Smooth muscle cell (in vitro differentiated cells): Measurements from ENCODE around the gene GPR82. TPM values are rescaled to one million over a fixed set of nuclear protein-coding genes. Genes with fewer than 3 reads are reported as not detected.

Experiments
- DNase-seq: peaks from one replicate; lab custom pipeline; 2025; ENCODE audit not compliant: unreplicated experiment; lab: John Stamatoyannopoulos, UW
- H2AFZ ChIP-seq: fragments of 200-600 bp; sonication (generic); 2 replicates; pipeline ENCODE4 v1.6.0; 2016; ENCODE audit warnings: antibody characterized with exemption, low read depth, mild to moderate bottlenecking
- H3F3A ChIP-seq: fragments of 200-600 bp; sonication (generic); 2 replicates; pipeline ENCODE4 v1.6.0; 2017; ENCODE audit warnings: antibody characterized with exemption, low read depth
- H3K27ac ChIP-seq: fragments of 200-600 bp; sonication (generic); 2 replicates; pipeline ENCODE4 v1.5.1; 2016; ENCODE audit warnings: low read depth, mild to moderate bottlenecking
- H3K27me3 ChIP-seq: fragments of 200-600 bp; sonication (generic); 2 replicates; pipeline ENCODE4 v1.6.1; 2016; ENCODE audit warnings: low read depth, mild to moderate bottlenecking
- H3K36me3 ChIP-seq: fragments of 200-600 bp; sonication (generic); 2 replicates; pipeline ENCODE4 v1.5.1; 2016; ENCODE audit warnings: low read depth
- H3K4me1 ChIP-seq: fragments of 200-600 bp; sonication (generic); 2 replicates; pipeline ENCODE4 v1.5.1; 2016; ENCODE audit warnings: low read depth
- H3K4me2 ChIP-seq: fragments of 200-600 bp; sonication (generic); 2 replicates; pipeline ENCODE4 v1.6.0; 2016; ENCODE audit warnings: mild to moderate bottlenecking
- H3K4me3 ChIP-seq: fragments of 200-600 bp; sonication (generic); 2 replicates; pipeline ENCODE4 v1.5.1; 2016; ENCODE audit warnings: mild to moderate bottlenecking
- H3K79me2 ChIP-seq: fragments of 200-600 bp; sonication (generic); 2 replicates; pipeline ENCODE4 v1.6.0; 2016; ENCODE audit warnings: low read depth, mild to moderate bottlenecking
- H3K9ac ChIP-seq: fragments of 200-600 bp; sonication (generic); 2 replicates; pipeline ENCODE4 v1.6.0; 2016; ENCODE audit warnings: low read depth
- H3K9me3 ChIP-seq: fragments of 200-600 bp; sonication (generic); replicated peaks from 2 replicates; pipeline ENCODE4 v1.5.1; 2016; ENCODE audit warnings: low read depth
- H4K20me1 ChIP-seq: fragments of 200-600 bp; sonication (generic); 2 replicates; pipeline ENCODE4 v1.6.0; 2016; ENCODE audit warnings: low read depth
- WGBS: methylation state at CpG from one replicate; pipeline ENCODE4 v1.1.7; 2016; ENCODE audit warnings: low lambda C conversion rate; 5-methylcytosine and 5-hydroxymethylcytosine counted together
- polyA plus RNA-seq: library from polyadenylated mRNA; unstranded; fragments of >200 nt; fragmentation: Nextera tagmentation; extraction: Ambion mirVana; gene quantifications from 2 replicates; pipeline ENCODE4 v1.2.1, GENCODE V29; 2016
- total RNA-seq: library from RNA; depleted of rRNA; stranded (reverse); fragments of >200 nt; gene quantifications from 2 replicates; pipeline ENCODE4 v1.2.3, GENCODE V29; 2014
- TF ChIP-seq, protein P1 (sequence below): fragments of 200-600 bp; sonication (generic); IDR thresholded peaks from 2 replicates; pipeline ENCODE4 v1.5.1; 2017; ENCODE audit warnings: borderline replicate concordance, mild to moderate bottlenecking, antibody characterized with exemption; ENCODE audit not compliant: insufficient read depth, poor library complexity, severe bottlenecking

GPR82 gene
- total and polyA plus RNA-seq, 2 experiments from 2014 or later: 0.11 TPM; not detected in 1

DNA sequence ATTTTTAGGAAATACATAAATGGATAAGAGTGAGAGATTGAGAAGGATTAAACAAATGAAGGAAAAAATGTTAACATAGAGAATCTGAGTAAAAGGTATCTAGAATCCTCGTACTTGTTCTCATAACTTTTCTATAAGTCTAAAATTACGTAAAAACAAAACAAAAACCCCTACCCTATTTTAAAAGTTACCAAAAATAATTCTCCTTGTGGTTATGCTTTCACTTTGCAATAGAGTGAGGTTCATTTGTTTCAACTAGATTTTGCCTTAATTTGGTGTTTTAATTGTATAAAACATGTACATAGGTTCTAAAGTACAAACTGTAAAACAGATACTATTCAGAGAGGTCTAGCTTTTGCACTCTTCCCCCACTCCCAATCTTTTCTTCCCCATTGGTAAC is 39.0 kb upstream of the GPR82 start:
- no peak for DNase-seq
- H4K20me1 ChIP-seq: no peaks in the 10 kb centered on the region
- no peaks in the 10 kb centered on the region for H3F3A ChIP-seq
- no peak overlapping the region for H3K4me3 ChIP-seq
- H3K4me1 ChIP-seq: no peaks in the 10 kb centered on the region
- no peaks in the 10 kb centered on the region for H3K79me2 ChIP-seq
- no peak overlapping the region for H2AFZ ChIP-seq
- H3K27ac ChIP-seq: no peak overlapping the region
- WGBS: 88% methylated on average over 2 of the region's 2 CpGs
- H3K9ac ChIP-seq: no peak overlapping the region
- no peaks in the 10 kb centered on the region for H3K9me3 ChIP-seq
- H3K4me2 ChIP-seq: no peak overlapping the region
- TF ChIP-seq, protein P1, sequence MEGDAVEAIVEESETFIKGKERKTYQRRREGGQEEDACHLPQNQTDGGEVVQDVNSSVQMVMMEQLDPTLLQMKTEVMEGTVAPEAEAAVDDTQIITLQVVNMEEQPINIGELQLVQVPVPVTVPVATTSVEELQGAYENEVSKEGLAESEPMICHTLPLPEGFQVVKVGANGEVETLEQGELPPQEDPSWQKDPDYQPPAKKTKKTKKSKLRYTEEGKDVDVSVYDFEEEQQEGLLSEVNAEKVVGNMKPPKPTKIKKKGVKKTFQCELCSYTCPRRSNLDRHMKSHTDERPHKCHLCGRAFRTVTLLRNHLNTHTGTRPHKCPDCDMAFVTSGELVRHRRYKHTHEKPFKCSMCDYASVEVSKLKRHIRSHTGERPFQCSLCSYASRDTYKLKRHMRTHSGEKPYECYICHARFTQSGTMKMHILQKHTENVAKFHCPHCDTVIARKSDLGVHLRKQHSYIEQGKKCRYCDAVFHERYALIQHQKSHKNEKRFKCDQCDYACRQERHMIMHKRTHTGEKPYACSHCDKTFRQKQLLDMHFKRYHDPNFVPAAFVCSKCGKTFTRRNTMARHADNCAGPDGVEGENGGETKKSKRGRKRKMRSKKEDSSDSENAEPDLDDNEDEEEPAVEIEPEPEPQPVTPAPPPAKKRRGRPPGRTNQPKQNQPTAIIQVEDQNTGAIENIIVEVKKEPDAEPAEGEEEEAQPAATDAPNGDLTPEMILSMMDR: no peak
- no peaks in the 10 kb centered on the region for H3K36me3 ChIP-seq
- H3K27me3 ChIP-seq: no peaks in the 10 kb centered on the region

DNA sequence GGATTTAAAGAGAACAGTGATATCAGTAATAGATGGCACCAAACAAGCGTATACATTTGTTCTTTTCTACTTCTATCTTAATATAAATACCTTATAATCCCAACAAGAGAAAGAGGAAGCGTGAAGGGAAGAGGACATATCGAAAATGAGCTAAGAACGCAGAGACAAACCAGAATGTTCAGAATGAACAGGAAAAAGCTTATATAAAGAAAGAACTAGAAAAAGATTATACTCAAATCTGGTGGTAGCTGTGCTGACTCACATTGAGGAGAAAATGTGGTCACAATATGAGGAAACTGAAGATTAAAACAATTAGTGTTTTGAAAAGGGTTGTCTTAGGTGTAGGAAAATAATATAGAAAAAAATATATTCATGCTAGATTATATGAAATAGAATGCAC is 37.2 kb upstream of the GPR82 start:
- Histone ChIP-seq H3K4me3 (no peak overlapping the region), H3F3A (no peaks in the 10 kb centered on the region), H3K4me1 (no peaks in the 10 kb centered on the region), H3K4me2 (no peak overlapping the region), H3K36me3 (no peaks in the 10 kb centered on the region), H3K27ac (no peak overlapping the region), H4K20me1 (no peaks in the 10 kb centered on the region), H3K9ac (no peak overlapping the region), H3K79me2 (no peaks in the 10 kb centered on the region), H3K27me3 (no peaks in the 10 kb centered on the region), H3K9me3 (no peaks in the 10 kb centered on the region), H2AFZ (no peak overlapping the region)
- TF ChIP-seq, protein P1: no peak
- DNase-seq: no peak
- 73% methylated on average over 4 of the region's 4 CpGs for WGBS

DNA sequence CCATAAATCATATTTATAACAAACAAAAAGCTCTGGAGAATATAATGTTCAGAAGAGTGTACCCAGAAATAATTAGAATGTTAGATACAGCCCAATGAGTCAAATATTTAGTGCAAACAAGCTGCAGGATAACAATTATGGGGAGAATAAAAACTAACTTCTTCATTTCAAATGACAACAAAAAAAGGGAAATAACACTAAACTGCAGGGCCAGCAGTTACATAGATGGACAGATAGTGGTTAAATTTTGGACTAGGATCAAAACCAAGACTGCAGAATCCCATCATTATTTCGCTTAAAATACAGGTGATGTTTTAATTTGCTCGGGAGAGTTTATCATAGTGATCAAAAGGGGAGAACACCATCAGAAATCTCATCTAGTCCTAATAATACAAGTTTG is 35.8 kb upstream of the GPR82 start:
- no peak overlapping the region for H3K27ac ChIP-seq
- H2AFZ ChIP-seq: no peak overlapping the region
- no peaks in the 10 kb centered on the region for H3F3A ChIP-seq
- H3K27me3 ChIP-seq: no peaks in the 10 kb centered on the region
- no peak for DNase-seq
- 77% methylated on average over 2 of the region's 2 CpGs for WGBS
- H3K4me3 ChIP-seq: no peak overlapping the region
- no peak overlapping the region for H3K4me2 ChIP-seq
- no peaks in the 10 kb centered on the region for H3K36me3 ChIP-seq
- H4K20me1 ChIP-seq: no peaks in the 10 kb centered on the region
- no peaks in the 10 kb centered on the region for H3K4me1 ChIP-seq
- TF ChIP-seq, protein P1: no peak
- no peak overlapping the region for H3K9ac ChIP-seq
- no peaks in the 10 kb centered on the region for H3K9me3 ChIP-seq
- H3K79me2 ChIP-seq: no peaks in the 10 kb centered on the region

DNA sequence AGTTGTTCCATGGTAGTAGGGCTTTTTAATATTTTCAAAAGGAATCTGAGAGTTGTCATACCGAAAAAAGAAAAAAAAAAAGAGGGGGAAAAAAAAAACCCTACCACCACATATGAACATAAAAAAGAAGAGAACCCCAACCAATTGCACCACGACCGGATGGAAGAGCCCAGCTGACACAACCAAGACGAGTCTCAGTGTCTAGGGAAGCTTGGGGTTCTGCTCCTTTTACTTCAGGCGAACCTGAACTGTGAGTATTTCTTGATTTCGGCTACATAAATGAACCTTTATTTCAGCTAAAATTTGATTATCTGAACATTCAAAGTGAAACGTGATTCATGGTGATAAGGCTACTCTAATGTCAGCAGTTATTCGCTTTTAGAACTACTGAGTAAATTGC is 35.1 kb upstream of the GPR82 start, which contains the start of gene GPR34:
Gene GPR34 (plus strand): TSS at position 139 of the 400 bp plus-strand sequence. CDS start 6,661 bp downstream, outside the sequence.
- 72% methylated on average over 8 of the region's 8 CpGs for WGBS
- Histone ChIP-seq H3K79me2 (no peaks in the 10 kb centered on the region), H3K4me1 (no peaks in the 10 kb centered on the region), H3K27me3 (no peaks in the 10 kb centered on the region), H4K20me1 (no peaks in the 10 kb centered on the region), H3K4me2 (no peak within 1 kb of the TSS), H3K9ac (no peak within 1 kb of the TSS), H3F3A (no peaks in the 10 kb centered on the region), H3K4me3 (no peak within 1 kb of the TSS), H2AFZ (no peak within 1 kb of the TSS), H3K27ac (no peak within 1 kb of the TSS), H3K9me3 (no peaks in the 10 kb centered on the region), H3K36me3 (no peaks in the 10 kb centered on the region)
- DNase-seq: no peak
- TF ChIP-seq, protein P1: no peak
